HG03378 (cell line): ENCODE data around the gene ANKFY1.

Source experiments
- ATAC-seq: cut with Tn5 transposase; IDR thresholded peaks from one replicate; pipeline ENCODE4 v1.9.1; 2021; ENCODE audit warnings: mild to moderate bottlenecking, moderate library complexity; ENCODE audit not compliant: unreplicated experiment

The ANKFY1 gene, protein sequence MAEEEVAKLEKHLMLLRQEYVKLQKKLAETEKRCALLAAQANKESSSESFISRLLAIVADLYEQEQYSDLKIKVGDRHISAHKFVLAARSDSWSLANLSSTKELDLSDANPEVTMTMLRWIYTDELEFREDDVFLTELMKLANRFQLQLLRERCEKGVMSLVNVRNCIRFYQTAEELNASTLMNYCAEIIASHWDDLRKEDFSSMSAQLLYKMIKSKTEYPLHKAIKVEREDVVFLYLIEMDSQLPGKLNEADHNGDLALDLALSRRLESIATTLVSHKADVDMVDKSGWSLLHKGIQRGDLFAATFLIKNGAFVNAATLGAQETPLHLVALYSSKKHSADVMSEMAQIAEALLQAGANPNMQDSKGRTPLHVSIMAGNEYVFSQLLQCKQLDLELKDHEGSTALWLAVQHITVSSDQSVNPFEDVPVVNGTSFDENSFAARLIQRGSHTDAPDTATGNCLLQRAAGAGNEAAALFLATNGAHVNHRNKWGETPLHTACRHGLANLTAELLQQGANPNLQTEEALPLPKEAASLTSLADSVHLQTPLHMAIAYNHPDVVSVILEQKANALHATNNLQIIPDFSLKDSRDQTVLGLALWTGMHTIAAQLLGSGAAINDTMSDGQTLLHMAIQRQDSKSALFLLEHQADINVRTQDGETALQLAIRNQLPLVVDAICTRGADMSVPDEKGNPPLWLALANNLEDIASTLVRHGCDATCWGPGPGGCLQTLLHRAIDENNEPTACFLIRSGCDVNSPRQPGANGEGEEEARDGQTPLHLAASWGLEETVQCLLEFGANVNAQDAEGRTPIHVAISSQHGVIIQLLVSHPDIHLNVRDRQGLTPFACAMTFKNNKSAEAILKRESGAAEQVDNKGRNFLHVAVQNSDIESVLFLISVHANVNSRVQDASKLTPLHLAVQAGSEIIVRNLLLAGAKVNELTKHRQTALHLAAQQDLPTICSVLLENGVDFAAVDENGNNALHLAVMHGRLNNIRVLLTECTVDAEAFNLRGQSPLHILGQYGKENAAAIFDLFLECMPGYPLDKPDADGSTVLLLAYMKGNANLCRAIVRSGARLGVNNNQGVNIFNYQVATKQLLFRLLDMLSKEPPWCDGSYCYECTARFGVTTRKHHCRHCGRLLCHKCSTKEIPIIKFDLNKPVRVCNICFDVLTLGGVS

DNA sequence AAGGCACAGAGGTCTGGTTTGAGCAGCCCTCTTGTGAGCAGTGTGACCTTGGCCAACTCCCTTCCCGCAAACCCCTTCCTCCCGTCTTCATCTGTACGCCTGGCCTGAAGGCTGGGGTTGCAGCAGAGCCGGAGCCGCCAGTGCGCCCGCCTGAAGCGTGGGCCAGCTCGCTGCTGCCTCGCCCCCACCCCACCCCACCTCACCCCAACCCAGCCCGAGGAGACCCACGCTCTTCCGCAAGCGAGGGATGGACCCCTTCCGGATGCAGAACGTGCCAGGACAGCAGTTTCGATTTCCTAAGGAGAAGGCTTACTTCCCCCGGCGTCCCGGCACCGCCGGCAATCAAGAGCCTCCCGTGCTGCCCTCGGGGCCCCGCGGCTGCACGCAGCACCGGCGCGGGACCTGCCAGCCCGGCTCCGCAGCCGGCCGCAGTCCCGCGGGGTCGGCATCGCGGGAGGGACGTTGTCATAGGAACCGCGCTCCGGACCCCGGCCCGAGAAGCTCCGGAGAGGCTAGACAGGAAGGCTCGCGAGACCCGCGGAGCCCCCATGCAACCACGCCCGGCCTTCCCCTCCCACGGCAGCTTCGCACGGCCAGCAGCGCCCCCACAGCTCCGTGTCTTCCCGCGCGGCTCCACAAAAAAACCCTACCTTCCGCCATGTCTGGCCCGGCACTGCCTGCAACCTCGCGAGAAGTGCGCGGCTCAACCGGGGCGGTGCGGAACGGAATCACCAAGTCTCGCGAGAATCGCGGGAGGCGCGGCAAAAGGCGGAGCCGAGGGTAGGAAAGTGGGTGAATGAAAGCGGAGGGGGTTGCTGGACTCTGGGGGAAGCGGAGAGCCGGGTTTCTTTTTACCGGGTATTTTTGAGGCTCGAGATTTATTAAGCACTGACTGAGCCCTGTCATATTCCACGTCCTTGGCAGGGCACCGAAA, at the start of gene ANKFY1:
Gene ANKFY1 (minus strand): TSS at position 698 of the 934 bp plus-strand sequence. CDS start 38 bp downstream, at position 660.
- peak; percentile 71 for ATAC-seq

DNA sequence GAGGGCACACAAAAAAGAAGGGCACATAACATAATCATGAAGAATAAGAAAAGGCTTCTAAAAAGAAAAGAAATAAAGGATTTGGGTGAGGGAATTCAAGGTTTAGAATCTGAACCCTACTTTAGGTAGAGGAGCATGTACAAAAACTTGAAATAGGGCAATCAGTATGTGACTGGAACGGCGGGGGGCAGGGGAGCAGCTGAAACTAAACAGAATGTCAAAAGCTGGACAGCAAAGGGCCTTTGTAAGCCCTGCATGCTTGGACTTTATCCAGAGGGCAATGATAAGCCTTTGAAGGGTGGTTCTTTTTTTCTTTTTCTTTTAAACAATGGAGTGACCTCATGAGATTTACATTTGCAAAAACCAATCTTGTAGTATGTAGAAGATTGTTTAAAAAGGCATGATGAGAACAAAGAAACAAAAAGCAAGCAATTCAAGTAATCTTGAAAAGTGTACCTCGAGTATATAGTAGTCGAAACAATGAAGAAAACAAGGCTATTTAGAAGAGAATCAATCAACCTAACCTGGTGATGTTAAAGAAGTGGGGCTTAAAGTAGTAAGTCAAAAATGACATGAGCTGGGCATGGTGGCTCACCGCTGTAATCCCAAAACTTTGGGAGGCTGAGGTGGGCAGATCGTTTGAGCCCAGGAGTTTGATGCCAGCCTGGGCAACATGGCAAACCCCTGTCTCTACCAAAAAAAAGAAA, 46.7 kb upstream of the ANKFY1 start:
- ATAC-seq, result no peak

DNA sequence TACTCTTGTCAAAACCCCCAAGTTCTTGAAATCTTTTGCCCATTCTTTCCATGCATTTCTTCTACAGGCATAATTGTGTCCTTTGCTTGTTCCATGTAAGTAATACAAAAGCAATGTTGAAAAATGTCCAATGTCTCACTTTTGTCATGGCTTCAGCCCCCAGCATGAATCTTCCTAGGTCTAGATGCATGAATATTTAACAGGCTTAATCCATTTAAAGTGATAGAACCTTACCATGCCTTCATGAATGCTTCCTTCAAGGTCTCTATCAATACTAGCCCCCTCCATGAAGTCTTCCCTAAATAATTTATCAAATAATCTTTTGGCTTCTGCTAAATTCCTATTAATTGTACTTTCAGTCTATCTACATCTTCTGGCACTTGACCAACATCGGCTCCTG, 46.1 kb upstream of the ANKFY1 start:
- ATAC-seq, result no peak

DNA sequence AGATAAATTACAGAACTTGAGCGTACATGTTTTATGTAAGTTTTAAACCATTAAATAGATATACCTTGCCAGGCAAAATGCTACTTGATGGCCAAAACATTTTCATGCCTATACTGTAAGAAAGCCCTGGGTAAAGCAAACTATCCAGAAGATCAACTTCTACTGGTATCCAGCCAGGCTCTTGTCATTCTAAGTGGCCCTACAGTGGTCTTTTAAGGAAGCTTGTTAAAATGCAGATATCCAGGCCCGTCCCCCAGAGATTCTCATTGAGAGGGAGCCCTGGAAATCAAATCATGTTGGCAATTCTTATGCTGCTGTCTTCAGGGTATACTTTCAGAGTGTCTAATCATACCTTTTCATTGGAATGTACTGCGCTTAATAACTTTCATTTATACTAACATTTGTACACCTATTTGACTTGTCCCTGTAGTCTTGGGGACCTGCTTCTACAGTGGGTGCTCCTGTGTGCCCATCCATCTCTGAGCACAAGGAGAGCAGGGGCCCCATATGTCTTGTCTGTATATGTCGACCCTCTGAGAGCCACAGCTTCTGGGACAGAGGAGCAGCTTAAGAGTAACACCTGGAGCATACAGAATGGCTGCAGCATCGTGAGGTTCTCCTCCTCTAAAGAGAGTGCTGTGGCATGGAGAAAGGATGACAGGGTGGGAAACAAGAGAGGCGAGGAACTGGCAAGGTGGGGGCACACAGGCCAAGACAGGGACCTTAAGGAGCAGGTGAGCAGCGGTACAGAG, 43.6 kb upstream of the ANKFY1 start:
- ATAC-seq, result no peak

DNA sequence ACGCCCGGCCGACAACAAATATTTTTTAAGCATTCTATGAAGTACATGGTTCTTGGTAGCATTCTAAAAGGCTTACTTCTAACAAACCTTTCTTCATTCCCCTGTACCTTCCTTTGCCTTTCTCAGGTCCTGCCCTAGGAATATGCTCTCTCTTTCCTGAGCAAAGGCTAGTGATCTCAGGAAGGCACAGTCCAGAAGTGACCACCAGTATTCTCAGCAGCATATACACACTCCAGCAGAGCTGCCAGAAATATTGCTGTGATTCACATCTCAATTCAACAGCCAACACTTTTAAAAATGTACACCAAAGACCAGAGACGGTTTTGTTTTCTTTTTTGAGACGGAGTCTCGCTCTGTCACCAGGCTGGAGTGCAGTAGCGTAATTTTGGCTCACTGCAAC, 41.4 kb upstream of the ANKFY1 start:
- ATAC-seq, result no peak

DNA sequence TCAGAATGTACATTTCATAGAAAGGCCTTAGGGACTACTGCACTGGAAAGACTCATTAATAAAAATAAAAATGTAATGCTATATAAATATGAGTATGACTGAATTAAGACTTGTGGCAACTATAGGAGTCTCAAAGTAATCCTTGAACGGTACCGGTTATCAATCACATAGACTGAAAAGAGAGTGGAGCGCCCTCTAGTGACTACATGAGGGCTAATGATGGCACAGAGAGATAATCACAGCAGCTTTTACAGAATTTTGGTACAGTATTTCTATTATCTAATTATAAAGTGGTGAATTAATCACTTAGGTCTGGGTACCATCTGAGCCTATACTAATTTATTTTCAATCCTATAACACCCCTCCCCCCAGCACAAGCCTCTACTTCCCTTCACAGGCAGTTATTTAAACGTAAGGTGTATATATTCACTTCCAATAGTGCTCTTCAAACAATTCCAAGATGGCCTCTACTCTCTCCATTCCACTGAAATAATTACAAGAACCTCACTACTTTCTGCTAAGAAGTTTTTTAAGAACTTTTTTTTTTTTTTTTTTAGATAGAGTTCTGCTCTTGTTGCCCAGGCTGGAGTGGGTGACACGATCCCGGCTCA, 40.7 kb upstream of the ANKFY1 start:
- ATAC-seq, result no peak

DNA sequence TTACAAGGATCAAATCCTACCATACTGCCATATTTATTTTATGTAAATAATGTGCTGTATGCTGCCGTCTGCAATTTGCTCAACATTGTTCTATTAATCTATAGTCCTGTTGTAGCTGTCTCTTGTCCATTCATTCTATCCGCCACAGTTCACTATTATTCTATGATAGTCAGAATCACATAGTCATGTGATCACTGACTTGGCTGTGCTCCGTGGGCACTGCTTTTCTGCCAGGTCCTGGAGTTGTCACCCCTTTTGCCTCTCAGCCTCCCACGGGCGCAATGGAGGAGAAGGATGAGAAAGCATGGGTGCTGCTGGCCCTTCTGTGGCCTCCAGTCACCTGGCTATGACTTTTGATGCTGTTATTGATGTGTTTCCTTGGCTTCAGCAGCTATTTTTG, 37.3 kb upstream of the ANKFY1 start:
- no peak for ATAC-seq

DNA sequence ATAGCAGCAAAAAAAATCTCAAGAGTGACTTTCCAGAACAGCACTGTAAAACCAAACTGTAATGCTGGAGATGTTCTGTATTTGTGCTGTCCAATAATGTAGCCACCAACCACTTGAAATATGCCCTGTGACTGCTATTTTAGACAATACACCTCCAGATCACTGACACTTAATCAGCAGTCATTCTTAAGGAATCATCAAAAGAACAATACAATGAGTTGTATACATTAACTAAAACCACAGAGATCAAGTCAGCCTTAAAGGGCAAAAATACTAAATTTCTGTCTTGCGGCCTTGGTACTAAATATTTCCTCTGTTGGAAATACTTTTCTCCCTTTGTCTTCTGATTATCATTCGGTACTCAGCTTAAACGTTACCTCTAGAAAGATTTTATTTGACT, 33.6 kb upstream of the ANKFY1 start:
- no peak for ATAC-seq

DNA sequence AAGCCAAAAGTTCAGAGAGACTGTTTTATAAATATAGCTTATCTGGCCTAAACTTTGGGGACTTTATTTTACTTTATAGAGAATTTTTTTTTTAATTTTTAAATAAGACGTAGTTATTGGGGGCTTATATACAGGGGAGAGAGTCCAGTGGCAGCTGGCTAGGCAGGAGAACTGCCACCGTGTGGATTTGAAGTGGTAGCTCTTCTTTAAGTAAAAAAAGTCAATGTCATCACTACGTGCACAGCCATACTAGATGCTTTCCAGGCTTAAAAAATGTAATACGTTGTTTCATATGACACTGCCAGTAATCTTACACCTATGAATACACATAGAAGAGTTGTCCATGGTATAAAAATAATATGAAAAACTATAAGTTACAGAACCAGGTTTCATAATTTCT, 31.9 kb upstream of the ANKFY1 start:
- no peak for ATAC-seq

DNA sequence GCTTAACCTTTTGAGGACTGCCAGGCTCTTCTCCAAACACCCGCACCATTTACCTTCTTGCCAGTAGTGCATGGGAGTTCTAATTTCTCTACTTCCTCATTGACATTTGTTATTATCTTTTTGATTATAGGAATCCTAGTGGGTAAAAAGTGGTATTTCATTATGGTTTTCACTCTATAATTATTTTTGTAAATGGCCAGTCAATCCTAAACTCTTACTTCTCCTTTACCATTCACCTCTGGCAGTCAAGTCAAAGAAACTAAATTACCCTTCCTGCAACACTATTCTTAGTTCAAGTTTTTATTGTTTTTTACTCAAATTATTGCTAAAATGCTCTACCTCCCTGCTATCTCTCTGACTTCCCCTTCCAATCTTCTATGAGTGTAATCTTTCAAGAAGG, 29.8 kb upstream of the ANKFY1 start:
- no peak for ATAC-seq

DNA sequence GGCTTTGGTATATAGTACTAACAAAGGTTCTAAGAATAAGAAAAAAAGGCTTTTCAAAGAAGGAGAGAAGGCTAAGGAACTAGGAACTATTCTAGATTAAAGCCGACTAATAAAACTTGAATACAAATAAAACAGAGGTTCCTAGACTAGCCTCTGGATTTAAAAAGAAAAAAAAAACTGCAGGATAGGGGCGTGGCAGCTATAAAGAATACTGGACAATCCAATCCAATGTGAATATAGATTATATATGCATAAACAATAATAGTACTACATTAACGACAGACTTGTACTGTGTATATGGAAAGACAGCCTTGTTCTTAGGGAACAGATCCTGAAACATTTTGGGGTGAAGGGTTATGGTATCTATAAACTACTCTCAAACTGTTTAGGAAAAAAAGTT, 23.9 kb upstream of the ANKFY1 start:
- ATAC-seq, result no peak

DNA sequence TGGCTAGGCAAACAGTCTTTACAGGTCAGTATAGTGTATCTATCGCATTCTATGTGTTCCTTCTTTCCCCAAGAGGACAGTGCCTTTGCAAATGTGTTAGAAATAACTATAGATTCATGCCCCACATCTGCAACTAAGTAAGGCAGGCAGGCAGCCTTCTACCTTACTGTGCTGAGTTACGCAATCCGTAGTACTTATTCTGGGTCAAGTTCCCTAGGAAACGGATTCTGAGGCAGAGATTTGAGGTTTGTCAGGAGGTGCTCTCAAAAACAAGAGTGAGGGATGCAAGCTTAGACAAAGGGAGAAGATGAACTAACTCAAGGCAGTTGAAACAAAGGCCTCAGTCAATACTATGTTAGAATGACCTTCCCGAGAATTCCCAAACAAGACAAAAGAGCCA, 12.7 kb upstream of the ANKFY1 start:
- ATAC-seq, result no peak

DNA sequence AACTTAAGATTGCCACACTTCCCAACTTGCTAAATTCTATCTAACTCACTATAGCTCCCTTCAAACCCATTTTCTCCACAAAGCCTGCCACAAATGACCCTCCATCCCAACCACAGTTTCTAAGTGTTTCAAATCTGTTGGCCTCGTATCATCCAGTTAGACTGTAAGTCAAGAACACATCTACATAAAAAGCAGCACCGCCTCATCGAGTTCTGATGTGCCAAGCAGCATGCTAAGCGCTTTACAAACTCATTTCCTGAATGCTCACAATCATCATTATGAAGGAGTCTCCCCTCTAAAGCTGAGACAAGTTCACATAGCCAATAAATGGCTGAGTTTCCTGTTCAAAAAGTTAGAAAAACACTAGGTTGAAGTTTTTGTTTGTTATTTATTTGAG, 9.2 kb upstream of the ANKFY1 start:
- no peak for ATAC-seq

DNA sequence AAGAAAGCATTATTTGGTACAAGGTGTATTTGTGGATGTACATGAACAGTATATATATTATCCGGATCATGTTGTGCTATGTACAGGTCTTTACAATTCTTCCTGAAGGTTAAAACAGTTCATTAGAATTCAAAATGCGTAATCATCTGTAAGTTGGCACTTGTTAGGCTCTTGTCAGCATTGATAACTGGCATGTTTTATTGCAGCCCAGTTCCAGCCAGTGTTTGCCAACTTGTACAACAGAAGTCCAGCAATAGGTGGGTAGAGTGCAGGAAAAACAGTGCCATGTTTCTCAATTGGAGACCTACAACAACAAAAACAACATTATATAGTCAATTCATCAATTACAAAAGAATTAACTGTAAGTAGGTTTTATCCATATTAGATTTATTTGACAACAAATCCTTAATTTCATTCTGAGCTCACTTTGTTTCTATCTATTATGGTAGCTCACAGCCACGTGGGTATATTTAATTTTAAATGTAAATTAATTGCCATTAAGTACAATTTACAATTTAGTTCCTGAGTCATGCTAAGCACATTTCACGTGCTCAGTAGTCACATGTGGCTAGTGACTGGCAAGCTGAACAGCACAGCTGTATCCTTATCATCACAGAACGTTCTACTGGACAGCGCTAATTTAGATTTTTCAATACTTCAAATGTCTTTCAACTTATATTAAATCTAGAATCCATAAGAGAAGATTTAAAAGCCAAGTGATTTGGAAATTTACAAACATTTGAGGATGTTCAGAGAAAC, 8.6 kb upstream of the ANKFY1 start:
- no peak for ATAC-seq

DNA sequence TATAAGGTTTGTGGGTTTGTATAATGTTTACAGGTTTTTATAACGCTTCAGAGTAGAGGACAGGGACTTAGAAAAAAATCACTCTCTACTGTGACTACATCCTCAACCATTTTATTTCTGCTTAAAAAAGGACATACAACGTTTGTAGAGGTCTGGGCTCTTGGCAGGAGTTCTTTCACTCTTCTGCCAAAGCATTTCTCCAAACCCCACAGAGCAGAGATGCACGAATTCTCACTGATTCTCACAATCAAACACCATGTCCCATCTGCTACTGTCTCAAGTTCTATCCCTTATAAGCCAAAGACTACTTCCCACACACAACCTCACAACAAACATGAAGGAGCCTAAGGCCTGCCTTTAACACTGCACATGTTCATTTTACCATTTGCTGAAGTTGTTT, 7.0 kb upstream of the ANKFY1 start:
- no peak for ATAC-seq

DNA sequence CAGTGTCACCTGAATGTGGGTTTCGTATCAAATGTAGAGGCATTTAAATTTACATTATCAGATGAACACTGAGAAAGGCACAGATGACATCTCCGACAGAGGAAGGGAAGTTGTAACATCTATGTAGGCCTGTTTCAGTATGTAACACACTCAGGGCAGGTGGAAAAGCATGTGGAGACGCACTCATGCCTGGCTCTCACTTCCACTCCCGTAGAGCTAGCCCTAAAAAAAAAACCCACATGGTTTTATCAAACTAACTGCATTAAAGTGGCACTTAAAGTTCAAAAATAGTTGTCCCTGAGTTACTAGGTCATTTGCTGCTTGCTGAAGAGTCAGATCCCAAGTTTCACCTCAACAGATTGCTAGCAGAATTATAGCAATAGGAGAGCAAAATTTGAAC, 6.1 kb upstream of the ANKFY1 start:
- ATAC-seq, result no peak

DNA sequence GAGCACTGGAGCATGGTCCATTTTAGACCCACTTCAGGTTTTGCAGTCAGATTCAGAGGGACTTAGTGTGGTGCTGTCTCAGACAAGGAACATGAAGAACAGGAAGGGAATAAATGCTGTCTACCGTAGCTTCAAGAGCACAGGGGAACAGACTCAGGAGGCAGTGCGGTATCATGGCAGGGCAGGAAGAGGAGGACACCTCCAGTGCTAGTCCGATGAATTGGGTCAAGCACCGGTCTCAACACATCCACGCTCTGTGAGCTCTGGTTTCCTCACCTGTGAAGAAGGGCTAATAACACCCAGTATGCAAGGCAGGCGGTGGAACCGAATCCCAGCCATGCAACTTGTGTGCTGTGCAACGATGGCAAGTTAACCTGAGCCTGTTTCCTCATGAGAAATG, 3.6 kb upstream of the ANKFY1 start:
- ATAC-seq, result no peak

DNA sequence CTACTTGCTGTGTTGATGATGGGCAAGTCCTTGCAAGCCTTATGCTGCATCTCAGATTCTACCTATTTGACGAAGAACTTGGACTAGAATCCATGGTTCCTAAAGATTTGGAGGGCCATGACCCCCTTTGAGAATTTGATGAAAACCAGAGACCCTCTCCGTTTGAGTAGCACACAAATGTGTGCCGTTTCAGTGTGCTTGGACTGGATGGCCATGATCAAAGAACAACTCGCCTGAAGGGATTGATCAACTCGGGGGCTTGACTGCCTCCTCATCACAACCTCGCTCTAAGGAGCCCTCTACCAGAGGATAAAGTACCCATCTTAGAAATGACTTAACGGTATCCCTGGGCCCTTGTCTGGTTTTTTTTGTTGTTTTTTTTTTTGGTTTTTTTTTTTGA, 2.8 kb upstream of the ANKFY1 start:
- no peak for ATAC-seq
